ENCODE data around the gene PLCH1. TPM values are rescaled to one million over a fixed set of nuclear protein-coding genes. Genes with fewer than 3 reads are reported as not detected.

The PLCH1 gene
- total RNA-seq, 2 donors from 2014 or later: 12.0 to 12.4 TPM

DNA sequence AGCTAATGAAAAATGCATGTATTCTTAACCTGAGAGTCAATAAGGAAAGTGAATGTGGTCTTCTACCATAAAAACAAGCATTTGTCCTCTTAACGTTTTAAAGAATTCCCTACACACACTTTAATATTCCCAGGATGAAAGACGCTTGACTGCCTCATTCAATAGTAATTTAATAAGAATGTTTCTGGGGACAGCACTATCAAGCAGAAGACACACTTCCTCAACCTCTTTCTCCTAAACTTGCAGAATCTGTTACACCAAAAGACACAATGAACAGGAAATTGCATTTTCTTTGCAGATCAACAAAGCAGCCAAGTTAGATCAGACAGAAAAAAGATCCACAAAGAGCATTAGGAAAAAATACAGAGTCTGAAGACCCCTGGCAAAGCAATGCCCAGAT is 97.7 kb downstream of the PLCH1 start:
- peaks cover 12% of the 10 kb centered on the region for H3K4me1 Mint-ChIP-seq
- Histone ChIP-seq H3K9me3 (ENCODE audit: control insufficient read depth, low read length) (peaks cover 4% of the 10 kb centered on the region), H3K36me3 (ENCODE audit: control insufficient read depth, insufficient read depth, low read length) (no peaks in the 10 kb centered on the region), H3K4me1 (ENCODE audit: control insufficient read depth, insufficient read depth, low read length) (peaks cover 19% of the 10 kb centered on the region), H3K9ac (ENCODE audit: extremely low read depth, low read length, poor library complexity, severe bottlenecking) (no peak overlapping the region), H3K27me3 (ENCODE audit: control insufficient read depth, insufficient read depth, low read length, poor library complexity, severe bottlenecking) (no peaks in the 10 kb centered on the region), H3K4me3 (ENCODE audit: low read length) (no peak overlapping the region), H3K27ac (ENCODE audit: low read depth, low read length) (peak overlapping the region; percentile 3)
- WGBS, 2 experiments (ENCODE audit: insufficient coverage in 1 of 2, insufficient read length in 1 of 2): 63% methylated on average over 2 of the region's 2 CpGs; no CpG with 5 or more reads in 1 of the 2 experiments
- H3K27ac Mint-ChIP-seq: no peak overlapping the region
- H3K4me3 Mint-ChIP-seq: no peak overlapping the region
- TF ChIP-seq, protein P1, sequence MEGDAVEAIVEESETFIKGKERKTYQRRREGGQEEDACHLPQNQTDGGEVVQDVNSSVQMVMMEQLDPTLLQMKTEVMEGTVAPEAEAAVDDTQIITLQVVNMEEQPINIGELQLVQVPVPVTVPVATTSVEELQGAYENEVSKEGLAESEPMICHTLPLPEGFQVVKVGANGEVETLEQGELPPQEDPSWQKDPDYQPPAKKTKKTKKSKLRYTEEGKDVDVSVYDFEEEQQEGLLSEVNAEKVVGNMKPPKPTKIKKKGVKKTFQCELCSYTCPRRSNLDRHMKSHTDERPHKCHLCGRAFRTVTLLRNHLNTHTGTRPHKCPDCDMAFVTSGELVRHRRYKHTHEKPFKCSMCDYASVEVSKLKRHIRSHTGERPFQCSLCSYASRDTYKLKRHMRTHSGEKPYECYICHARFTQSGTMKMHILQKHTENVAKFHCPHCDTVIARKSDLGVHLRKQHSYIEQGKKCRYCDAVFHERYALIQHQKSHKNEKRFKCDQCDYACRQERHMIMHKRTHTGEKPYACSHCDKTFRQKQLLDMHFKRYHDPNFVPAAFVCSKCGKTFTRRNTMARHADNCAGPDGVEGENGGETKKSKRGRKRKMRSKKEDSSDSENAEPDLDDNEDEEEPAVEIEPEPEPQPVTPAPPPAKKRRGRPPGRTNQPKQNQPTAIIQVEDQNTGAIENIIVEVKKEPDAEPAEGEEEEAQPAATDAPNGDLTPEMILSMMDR (conservative IDR thresholded peaks at IDR 0.05): no peak
- DNase-seq: no peak
- H3K9me3 Mint-ChIP-seq: no peaks in the 10 kb centered on the region
- H3K36me3 Mint-ChIP-seq (ENCODE audit: low read depth): no peaks in the 10 kb centered on the region
- no peaks in the 10 kb centered on the region for H3K27me3 Mint-ChIP-seq (ENCODE audit: insufficient read depth)

DNA sequence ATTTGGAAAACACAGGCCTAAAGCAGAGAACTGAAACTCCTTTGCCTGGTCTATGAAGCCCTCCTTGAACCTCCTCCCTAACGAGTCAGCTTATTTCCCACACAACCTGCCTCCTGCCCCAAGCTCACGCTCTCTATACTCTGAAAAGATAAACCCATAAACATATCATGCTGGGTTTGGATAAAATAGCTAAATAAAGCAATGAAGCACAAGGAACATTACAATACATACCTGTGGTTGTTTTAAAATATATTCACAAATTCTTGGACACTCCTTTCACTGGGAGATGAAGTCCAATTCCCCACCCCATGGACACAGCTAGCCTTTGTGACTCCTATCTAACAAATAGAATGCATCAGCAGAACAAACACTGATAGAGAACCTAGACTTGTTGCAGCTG is 98.2 kb downstream of the PLCH1 start:
- WGBS, 2 experiments (ENCODE audit: insufficient coverage in 1 of 2, insufficient read length in 1 of 2): 67 to 77% methylated on average over 1 to 2 of the region's 2 CpGs
- no peak overlapping the region for H3K9ac ChIP-seq (ENCODE audit: extremely low read depth, low read length, poor library complexity, severe bottlenecking)
- H3K27ac ChIP-seq (ENCODE audit: low read depth, low read length): no peak overlapping the region
- Mint-ChIP-seq H3K4me1 (peaks cover 12% of the 10 kb centered on the region), H3K9me3 (no peaks in the 10 kb centered on the region), H3K27ac (no peak overlapping the region), H3K36me3 (ENCODE audit: low read depth) (no peaks in the 10 kb centered on the region), H3K27me3 (ENCODE audit: insufficient read depth) (no peaks in the 10 kb centered on the region), H3K4me3 (no peak overlapping the region)
- H3K4me1 ChIP-seq (ENCODE audit: control insufficient read depth, insufficient read depth, low read length): peaks cover 19% of the 10 kb centered on the region
- H3K9me3 ChIP-seq (ENCODE audit: control insufficient read depth, low read length): peaks cover 4% of the 10 kb centered on the region
- no peak overlapping the region for H3K4me3 ChIP-seq (ENCODE audit: low read length)
- H3K27me3 ChIP-seq (ENCODE audit: control insufficient read depth, insufficient read depth, low read length, poor library complexity, severe bottlenecking): no peaks in the 10 kb centered on the region
- no peaks in the 10 kb centered on the region for H3K36me3 ChIP-seq (ENCODE audit: control insufficient read depth, insufficient read depth, low read length)
- TF ChIP-seq, protein P1 (conservative IDR thresholded peaks at IDR 0.05): no peak
- no peak for DNase-seq

DNA sequence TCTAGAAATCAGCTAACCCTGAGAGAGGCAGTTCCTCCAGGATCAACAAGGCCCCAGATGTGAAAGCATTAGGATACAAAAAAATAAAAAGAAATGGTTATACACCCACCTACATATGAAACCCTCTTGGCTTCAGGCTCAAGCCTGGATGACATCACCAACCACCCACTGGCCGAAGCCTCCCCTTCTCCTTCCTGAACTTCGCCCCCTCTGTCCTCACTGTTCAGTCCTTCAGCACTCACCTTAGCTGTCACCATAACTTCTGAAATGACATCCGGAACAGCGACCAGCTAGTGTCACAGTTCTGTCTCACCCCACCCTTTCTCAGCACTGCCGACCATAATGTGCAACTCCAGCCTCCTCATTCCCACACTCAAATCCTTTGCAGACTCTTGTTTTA is 98.7 kb downstream of the PLCH1 start:
- Histone ChIP-seq H3K27ac (ENCODE audit: low read depth, low read length) (no peak overlapping the region), H3K9ac (ENCODE audit: extremely low read depth, low read length, poor library complexity, severe bottlenecking) (no peak overlapping the region), H3K4me3 (ENCODE audit: low read length) (no peak overlapping the region), H3K27me3 (ENCODE audit: control insufficient read depth, insufficient read depth, low read length, poor library complexity, severe bottlenecking) (no peaks in the 10 kb centered on the region), H3K4me1 (ENCODE audit: control insufficient read depth, insufficient read depth, low read length) (peaks cover 19% of the 10 kb centered on the region), H3K9me3 (ENCODE audit: control insufficient read depth, low read length) (peaks cover 4% of the 10 kb centered on the region), H3K36me3 (ENCODE audit: control insufficient read depth, insufficient read depth, low read length) (no peaks in the 10 kb centered on the region)
- no peak for DNase-seq
- Mint-ChIP-seq H3K9me3 (no peaks in the 10 kb centered on the region), H3K27me3 (ENCODE audit: insufficient read depth) (no peaks in the 10 kb centered on the region), H3K4me1 (peaks cover 12% of the 10 kb centered on the region), H3K4me3 (no peak overlapping the region), H3K27ac (no peak overlapping the region), H3K36me3 (ENCODE audit: low read depth) (no peaks in the 10 kb centered on the region)
- WGBS, 2 experiments (ENCODE audit: insufficient coverage in 1 of 2, insufficient read length in 1 of 2): 92 to 93% methylated on average over 3 to 5 of the region's 5 CpGs
- TF ChIP-seq, protein P1 (conservative IDR thresholded peaks at IDR 0.05): no peak
